Mucosa of rectum (tissue), 2 donors: ENCODE measurements around the gene MUC12.

Experiments
- H3K27ac ChIP-seq, 2 donors: one replicate each; pipeline ENCODE4 v1.7.0; 2013; ENCODE audit warnings: inconsistent platforms in 2 of 2, low read depth in 2 of 2, low read length in 2 of 2
- H3K27me3 ChIP-seq, 2 donors: one replicate each; pipeline ENCODE4 v1.7.0; 2013; ENCODE audit warnings: low read length in 2 of 2; ENCODE audit not compliant: control insufficient read depth in 2 of 2, insufficient read depth in 2 of 2
- H3K36me3 ChIP-seq, 2 donors: one replicate each; pipeline ENCODE4 v1.7.0; 2013; ENCODE audit warnings: low read length in 2 of 2; ENCODE audit not compliant: control insufficient read depth in 2 of 2, insufficient read depth in 2 of 2
- H3K4me1 ChIP-seq, 2 donors: one replicate each; pipeline ENCODE4 v1.7.0; 2013; ENCODE audit warnings: low read length in 2 of 2, mild to moderate bottlenecking in 1 of 2; ENCODE audit not compliant: control insufficient read depth in 2 of 2, insufficient read depth in 2 of 2
- H3K4me3 ChIP-seq, 2 donors: one replicate each; pipeline ENCODE4 v1.7.0; 2013; ENCODE audit warnings: low read length in 2 of 2
- H3K9ac ChIP-seq, 2 donors: one replicate each; pipeline ENCODE4 v1.7.0; 2013; ENCODE audit warnings: low read length in 2 of 2, low read depth in 1 of 2, mild to moderate bottlenecking in 1 of 2
- H3K9me3 ChIP-seq, 2 donors: one replicate each; pipeline ENCODE4 v1.7.0; 2013; ENCODE audit warnings: low read length in 2 of 2; ENCODE audit not compliant: control insufficient read depth in 2 of 2
- donor health status: healthy.
- donor health status: Normal muscosa, but diverticular disease.

The MUC12 gene

DNA sequence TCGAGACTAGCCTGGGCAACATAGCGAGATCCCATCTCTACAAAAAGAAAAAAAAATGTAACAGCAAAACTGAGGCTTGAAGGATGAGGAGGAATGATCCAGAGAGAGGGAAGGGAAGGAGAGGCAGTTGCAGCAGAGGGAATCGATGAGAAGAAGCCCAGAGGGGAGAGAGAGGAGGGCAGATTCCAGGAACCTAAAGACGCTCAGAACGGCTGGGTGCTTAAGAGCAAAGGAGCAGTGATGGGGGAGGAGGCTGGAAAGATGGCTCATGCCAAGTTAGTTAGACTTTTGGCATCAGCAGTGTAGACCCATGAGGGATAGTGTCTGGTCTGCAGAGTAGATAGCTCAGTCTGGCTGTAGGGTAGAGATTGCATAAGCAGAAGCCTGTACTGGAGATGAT lies 40.3 kb downstream of the MUC12 start:
- Histone ChIP-seq H3K27me3 (no peaks in the 10 kb centered on the region), H3K9me3 (no peaks in the 10 kb centered on the region), H3K9ac (no peak overlapping the region), H3K4me1 (no peaks in the 10 kb centered on the region), H3K36me3 (peaks cover 53 to 84% of the 10 kb centered on the region in 2 donors), H3K27ac (no peak overlapping the region), H3K4me3 (no peak overlapping the region)

DNA sequence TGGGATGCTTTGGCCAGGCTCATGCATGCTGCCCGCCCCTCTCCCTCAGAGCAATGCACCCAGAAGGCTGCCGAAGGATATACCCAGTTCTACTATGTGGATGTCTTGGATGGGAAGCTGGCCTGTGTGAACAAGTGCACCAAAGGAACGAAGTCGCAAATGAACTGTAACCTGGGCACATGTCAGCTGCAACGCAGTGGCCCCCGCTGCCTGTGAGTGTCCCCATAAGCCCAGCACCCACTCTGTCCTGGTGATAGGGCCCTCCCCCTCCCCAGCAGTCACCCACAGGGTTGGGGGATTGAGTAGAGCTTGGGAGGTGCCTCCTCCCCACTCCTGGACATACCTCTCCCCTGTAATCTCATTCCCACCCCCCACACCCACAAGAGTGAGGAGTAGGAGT lies 43.6 kb downstream of the MUC12 start:
- H3K36me3 ChIP-seq = peaks cover 45 to 78% of the 10 kb centered on the region in 2 donors
- H3K9ac ChIP-seq = no peak overlapping the region
- no peaks in the 10 kb centered on the region for H3K27me3 ChIP-seq
- no peak overlapping the region for H3K27ac ChIP-seq
- H3K4me3 ChIP-seq = no peak overlapping the region
- H3K9me3 ChIP-seq = no peaks in the 10 kb centered on the region
- H3K4me1 ChIP-seq = peaks cover 4 to 6% of the 10 kb centered on the region in 2 donors

DNA sequence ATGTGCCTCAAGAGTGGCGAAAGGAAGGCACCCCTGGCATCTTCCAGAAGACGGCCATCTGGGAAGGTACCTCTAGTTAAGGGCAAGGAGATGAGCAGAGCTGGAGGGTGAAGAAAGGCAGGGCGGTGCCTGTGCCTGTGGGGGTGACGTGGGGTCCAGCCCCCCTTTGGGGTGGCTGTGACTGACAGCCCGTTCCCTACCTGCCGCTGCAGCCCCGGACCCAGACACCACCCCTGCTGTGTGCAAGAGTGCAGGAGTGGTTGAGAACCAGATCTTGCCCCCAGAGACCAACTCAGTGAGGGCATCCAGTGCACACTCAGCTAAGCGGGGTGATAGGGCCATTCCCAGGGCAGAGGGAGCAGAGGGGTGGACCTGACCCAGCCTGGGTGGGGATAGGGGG lies 46.3 kb downstream of the MUC12 start:
- Histone ChIP-seq H3K36me3 (peaks cover 29 to 65% of the 10 kb centered on the region in 2 donors), H3K27me3 (no peaks in the 10 kb centered on the region), H3K27ac (no peak overlapping the region), H3K9ac (no peak overlapping the region), H3K4me3 (no peak overlapping the region), H3K9me3 (no peaks in the 10 kb centered on the region), H3K4me1 (peaks cover 4 to 6% of the 10 kb centered on the region in 2 donors)

DNA sequence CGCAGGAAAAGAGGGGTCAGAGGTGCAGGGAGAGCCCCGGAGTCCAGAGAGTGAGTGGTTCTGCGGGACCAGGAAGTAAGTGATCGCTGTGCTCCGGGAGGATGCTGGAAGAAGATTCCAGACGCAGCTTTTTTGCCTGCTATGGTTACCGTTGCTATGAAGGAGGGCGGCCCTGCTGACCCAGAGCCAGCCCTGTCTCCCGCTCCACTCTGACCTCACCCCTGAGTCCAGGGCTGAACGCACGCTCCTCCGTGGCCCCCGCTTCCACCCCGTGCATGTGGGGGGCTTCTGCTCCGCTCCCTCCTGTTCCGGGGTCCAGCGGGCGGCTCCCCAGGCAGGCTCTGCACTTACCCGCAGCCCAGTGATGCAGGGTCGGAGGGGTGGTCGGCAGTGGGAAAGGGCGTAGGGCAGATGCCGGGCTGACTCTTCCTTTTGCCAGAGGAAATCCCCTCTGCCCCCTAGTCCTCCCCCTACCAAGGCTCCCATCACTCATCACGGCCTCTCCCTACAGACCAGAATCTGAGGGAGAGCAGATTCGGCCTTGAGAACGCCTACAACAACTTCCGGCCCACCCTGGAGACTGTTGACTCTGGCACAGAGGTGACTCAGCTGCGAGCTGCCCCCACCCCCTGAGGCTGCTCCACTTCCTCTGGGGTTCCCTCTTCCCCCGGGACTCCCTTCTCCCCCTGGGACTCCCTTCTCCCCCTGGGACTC lies 47.9 kb downstream of the MUC12 start:
- Histone ChIP-seq H3K27me3 (no peaks in the 10 kb centered on the region), H3K27ac (peak overlapping the region; percentile 80), H3K9me3 (no peaks in the 10 kb centered on the region), H3K4me1 (peaks cover 4 to 11% of the 10 kb centered on the region in 2 donors), H3K4me3 (peak overlapping the region; percentile 56 to 72), H3K36me3 (peaks cover 22 to 50% of the 10 kb centered on the region in 2 donors), H3K9ac (peak overlapping the region; percentile 60 to 65)

DNA sequence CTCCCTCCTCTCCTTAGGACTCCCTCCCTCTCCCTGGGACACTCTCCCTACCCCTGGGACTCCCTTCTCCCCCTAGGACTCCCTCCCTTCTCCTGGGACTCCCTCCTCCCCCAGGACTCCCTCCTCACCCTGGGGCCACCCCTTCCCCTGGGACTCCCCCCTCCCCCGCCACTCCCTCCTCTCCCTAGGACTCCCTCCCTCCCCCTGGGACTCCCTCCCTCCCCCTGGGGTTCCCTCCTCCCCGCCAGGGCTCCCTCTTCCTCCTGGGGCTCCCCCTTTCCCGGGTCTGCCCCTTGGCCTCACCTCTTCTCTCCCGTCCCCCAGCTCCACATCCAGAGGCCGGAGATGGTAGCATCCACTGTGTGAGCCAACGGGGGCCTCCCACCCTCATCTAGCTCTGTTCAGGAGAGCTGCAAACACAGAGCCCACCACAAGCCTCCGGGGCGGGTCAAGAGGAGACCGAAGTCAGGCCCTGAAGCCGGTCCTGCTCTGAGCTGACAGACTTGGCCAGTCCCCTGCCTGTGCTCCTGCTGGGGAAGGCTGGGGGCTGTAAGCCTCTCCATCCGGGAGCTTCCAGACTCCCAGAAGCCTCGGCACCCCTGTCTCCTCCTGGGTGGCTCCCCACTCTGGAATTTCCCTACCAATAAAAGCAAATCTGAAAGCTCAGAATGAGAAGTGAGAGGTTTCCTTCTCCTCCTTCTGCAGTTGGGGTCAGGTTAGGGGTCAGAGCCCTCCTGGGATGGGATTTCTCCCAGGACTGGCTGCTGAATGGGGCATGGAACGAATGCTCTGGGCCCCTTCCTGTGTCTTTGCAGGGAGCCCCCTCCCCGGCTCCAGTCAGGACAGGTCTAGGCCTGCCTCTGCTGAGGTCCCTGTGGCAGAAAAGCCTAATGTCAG lies 49.2 kb downstream of the MUC12 start:
- Histone ChIP-seq H3K27ac (peak overlapping the region; percentile 38 to 49), H3K36me3 (peaks cover 12 to 37% of the 10 kb centered on the region in 2 donors), H3K9ac (no peak overlapping the region), H3K9me3 (no peaks in the 10 kb centered on the region), H3K27me3 (no peaks in the 10 kb centered on the region), H3K4me3 (no peak overlapping the region), H3K4me1 (peaks cover 4 to 11% of the 10 kb centered on the region in 2 donors)

DNA sequence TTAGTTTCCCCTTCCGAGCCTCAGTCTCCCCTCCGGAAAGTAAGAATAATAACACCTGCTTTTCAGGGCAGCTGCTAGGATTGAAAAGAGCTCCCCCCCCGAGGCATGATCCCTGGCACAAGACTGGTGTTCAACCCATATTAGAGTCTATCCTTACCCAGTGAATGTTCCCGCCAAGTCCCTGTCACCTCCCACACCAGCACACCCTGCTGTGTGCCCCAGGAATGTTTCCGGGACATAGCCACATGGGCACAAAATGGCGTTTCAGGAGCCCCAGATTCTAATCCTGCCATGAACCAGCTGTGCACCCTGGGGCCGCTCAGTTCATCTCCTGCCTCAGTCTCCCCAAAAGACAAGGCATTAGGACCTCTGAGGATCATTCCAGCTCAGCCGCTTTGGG lies 51.1 kb downstream of the MUC12 start:
- Histone ChIP-seq H3K4me1 (peaks cover 4 to 11% of the 10 kb centered on the region in 2 donors), H3K4me3 (no peak overlapping the region)

DNA sequence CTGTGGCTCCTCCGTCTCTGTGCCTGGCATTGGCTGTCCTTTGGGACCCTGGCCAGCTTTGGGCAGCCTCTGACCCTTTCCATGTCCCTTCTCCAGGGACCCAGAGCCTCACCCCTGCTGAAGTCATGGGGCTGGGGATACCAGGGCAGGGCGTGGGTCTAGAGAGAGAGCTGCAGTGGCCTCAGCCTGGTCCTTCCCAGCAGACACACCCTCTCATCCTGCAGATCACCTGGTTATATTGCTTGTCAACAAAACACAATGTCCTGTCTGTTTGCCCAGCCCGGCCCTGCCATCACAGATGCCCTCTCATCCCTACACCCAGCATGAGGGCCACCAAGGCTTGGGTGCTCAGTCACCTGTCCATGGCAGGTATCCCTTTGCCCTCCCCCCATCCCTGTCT lies 52.3 kb downstream of the MUC12 start:
- Histone ChIP-seq H3K4me3 (no peak overlapping the region), H3K4me1 (peaks cover 4 to 11% of the 10 kb centered on the region in 2 donors), H3K9ac (peak overlapping the region in 1 of 2 donors; percentile 21), H3K36me3 (peaks cover 0 to 19% of the 10 kb centered on the region in 2 donors), H3K9me3 (no peaks in the 10 kb centered on the region), H3K27ac (peak overlapping the region; percentile 38 to 62), H3K27me3 (no peaks in the 10 kb centered on the region)

More for the DNA sequence above, 51.1 kb downstream of the MUC12 start:
- Histone ChIP-seq H3K27ac (peak overlapping the region in 1 of 2 donors; percentile 62), H3K36me3 (peaks cover 0 to 27% of the 10 kb centered on the region in 2 donors), H3K9me3 (no peaks in the 10 kb centered on the region), H3K27me3 (no peaks in the 10 kb centered on the region), H3K9ac (no peak overlapping the region)

DNA sequence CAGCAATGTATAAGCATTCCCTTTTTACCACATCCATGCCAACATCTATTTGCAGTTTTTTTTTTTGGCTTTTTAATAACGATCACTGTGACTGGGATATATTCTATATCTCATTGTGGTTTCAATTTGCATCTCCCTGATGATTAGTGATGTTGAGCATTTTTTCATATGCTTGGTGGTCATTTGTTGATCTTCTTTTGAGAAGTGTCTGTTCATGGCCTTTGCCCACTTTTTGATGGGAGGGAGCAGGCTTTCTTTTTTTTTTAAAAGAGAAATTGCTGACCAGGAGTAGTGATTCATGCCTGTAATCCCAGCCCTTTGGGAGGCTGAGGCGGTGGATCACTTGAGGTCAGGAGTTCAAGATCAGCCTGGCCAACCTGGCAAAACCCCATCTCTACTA lies 54.5 kb downstream of the MUC12 start:
- Histone ChIP-seq H3K4me1 (peaks cover 0 to 5% of the 10 kb centered on the region in 2 donors), H3K36me3 (peaks cover 0 to 14% of the 10 kb centered on the region in 2 donors), H3K4me3 (no peak overlapping the region), H3K9me3 (no peaks in the 10 kb centered on the region), H3K27me3 (no peaks in the 10 kb centered on the region), H3K27ac (no peak overlapping the region), H3K9ac (no peak overlapping the region)

DNA sequence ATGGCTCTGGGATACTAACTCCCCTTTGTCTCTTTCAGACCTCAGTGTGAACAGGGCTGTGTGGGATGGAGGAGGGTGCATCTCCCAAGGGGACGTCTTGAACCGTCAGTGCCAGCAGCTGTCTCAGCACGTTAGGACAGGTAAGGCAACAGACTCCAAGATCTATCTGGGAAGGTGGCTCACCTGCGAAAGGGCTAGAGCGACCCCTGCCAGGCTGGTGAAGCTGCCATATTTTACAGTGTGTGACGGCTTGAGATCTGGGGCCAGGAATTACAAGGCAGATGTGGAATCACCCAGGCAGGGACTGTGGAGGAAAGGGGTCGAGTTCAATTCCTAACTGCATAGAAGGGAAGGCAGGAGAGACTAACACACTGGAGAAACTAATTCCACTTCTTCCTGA lies 61.7 kb downstream of the MUC12 start:
- H3K9ac ChIP-seq = no peak overlapping the region
- peaks cover 0 to 30% of the 10 kb centered on the region in 2 donors for H3K36me3 ChIP-seq
- no peak overlapping the region for H3K4me3 ChIP-seq
- no peak overlapping the region for H3K27ac ChIP-seq
- H3K27me3 ChIP-seq = peaks cover 0 to 3% of the 10 kb centered on the region in 2 donors
- H3K4me1 ChIP-seq = no peaks in the 10 kb centered on the region
- peaks cover 0 to 3% of the 10 kb centered on the region in 2 donors for H3K9me3 ChIP-seq

DNA sequence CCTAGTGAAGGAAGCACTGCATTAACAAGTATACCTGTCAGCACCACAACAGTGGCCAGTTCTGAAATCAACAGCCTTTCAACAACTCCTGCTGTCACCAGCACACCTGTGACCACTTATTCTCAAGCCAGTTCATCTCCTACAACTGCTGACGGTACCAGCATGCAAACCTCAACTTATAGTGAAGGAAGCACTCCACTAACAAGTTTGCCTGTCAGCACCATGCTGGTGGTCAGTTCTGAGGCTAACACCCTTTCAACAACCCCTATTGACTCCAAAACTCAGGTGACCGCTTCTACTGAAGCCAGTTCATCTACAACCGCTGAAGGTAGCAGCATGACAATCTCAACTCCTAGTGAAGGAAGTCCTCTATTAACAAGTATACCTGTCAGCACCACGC lies 66.6 kb downstream of the MUC12 start:
- no peak overlapping the region for H3K27ac ChIP-seq
- peaks cover 0 to 3% of the 10 kb centered on the region in 2 donors for H3K27me3 ChIP-seq
- H3K4me1 ChIP-seq = no peaks in the 10 kb centered on the region
- H3K4me3 ChIP-seq = no peak overlapping the region
- H3K36me3 ChIP-seq = peaks cover 0 to 65% of the 10 kb centered on the region in 2 donors
- H3K9ac ChIP-seq = no peak overlapping the region
- H3K9me3 ChIP-seq = peaks cover 0 to 3% of the 10 kb centered on the region in 2 donors
